Cardiac muscle cell (in vitro differentiated cells and primary cell): Measurements from ENCODE around the gene GASK1A. TPM values are rescaled to one million over a fixed set of nuclear protein-coding genes. Genes with fewer than 3 reads are reported as not detected.

Experiments used
- DNase-seq, 2 donors: peaks; one replicate each; pipeline versions ENCODE4 v3.0.0 to v3.0.0-alpha.2; 2010 to 2017; ENCODE audit warnings: low read depth in 1 of 2, low spot score in 1 of 2
- H3K27ac ChIP-seq: fragments of 200-600 bp; sonication (generic); 2 replicates; pipeline ENCODE4 v1.5.1; 2016
- H3K27me3 ChIP-seq: fragments of 200-600 bp; sonication (generic); 2 replicates; pipeline ENCODE4 v1.6.0; 2016; ENCODE audit warnings: control low read depth
- H3K36me3 ChIP-seq: fragments of 200-600 bp; sonication (generic); 2 replicates; pipeline ENCODE4 v1.5.1; 2016; ENCODE audit warnings: control low read depth
- H3K4me1 ChIP-seq: fragments of 200-600 bp; sonication (generic); 2 replicates; pipeline ENCODE4 v1.8.1; 2017; ENCODE audit warnings: low read depth, mild to moderate bottlenecking, mixed run types
- H3K4me3 ChIP-seq: fragments of 200-600 bp; sonication (generic); 2 replicates; pipeline ENCODE4 v1.5.1; 2016; ENCODE audit warnings: mild to moderate bottlenecking
- H3K9me3 ChIP-seq: fragments of 200-600 bp; sonication (generic); 2 replicates; pipeline ENCODE4 v1.5.1; 2017; ENCODE audit warnings: low read depth, mild to moderate bottlenecking, control low read depth
- CTCF ChIP-seq: IDR thresholded peaks from 2 replicates; pipeline ENCODE4 v1.5.1; 2012; ENCODE audit warnings: low read depth, mild to moderate bottlenecking, low read length
- polyA plus RNA-seq: library from polyadenylated mRNA; unstranded; fragments of >200 nt; fragmentation: Nextera tagmentation; extraction: Ambion mirVana; gene quantifications from 2 replicates; pipeline ENCODE4 v1.2.1, GENCODE V29; 2016
- total RNA-seq: library from RNA; depleted of rRNA; stranded (reverse); fragments of >200 nt; gene quantifications from 2 replicates; pipeline ENCODE4 v1.2.3, GENCODE V29; 2016

The GASK1A gene
- total and polyA plus RNA-seq, 2 experiments from 2014 or later: 0.66 to 0.80 TPM

- Histone ChIP-seq H3K27ac (no peak overlapping the region), H3K36me3 (no peaks in the 10 kb centered on the region), H3K27me3 (no peaks in the 10 kb centered on the region), H3K4me3 (no peak overlapping the region), H3K4me1 (no peaks in the 10 kb centered on the region), H3K9me3 (no peaks in the 10 kb centered on the region)
- DNase-seq: peak in 1 of 2 donors; percentile 46
- TF ChIP-seq CTCF: no peak
Observed at GRCh38 chr3:42991341-42992315, 12.5 kb downstream of the GASK1A start.

- Histone ChIP-seq H3K27me3 (no peaks in the 10 kb centered on the region), H3K36me3 (no peaks in the 10 kb centered on the region), H3K4me3 (no peak overlapping the region), H3K9me3 (no peaks in the 10 kb centered on the region), H3K27ac (no peak overlapping the region), H3K4me1 (no peaks in the 10 kb centered on the region)
- no peak for TF ChIP-seq CTCF
- DNase-seq: no peak
Observed at GRCh38 chr3:42994595-42994994, 15.5 kb downstream of the GASK1A start.

- H3K27me3 ChIP-seq: no peaks in the 10 kb centered on the region
- H3K4me3 ChIP-seq: no peak overlapping the region
- no peaks in the 10 kb centered on the region for H3K36me3 ChIP-seq
- no peak for DNase-seq
- H3K27ac ChIP-seq: no peak overlapping the region
- no peaks in the 10 kb centered on the region for H3K4me1 ChIP-seq
- no peaks in the 10 kb centered on the region for H3K9me3 ChIP-seq
- no peak for TF ChIP-seq CTCF
Observed at GRCh38 chr3:42996021-42996420, 16.9 kb downstream of the GASK1A start.

- Histone ChIP-seq H3K4me3 (no peak overlapping the region), H3K4me1 (no peaks in the 10 kb centered on the region), H3K27me3 (no peaks in the 10 kb centered on the region), H3K9me3 (no peaks in the 10 kb centered on the region), H3K27ac (no peak overlapping the region), H3K36me3 (no peaks in the 10 kb centered on the region)
- TF ChIP-seq CTCF: no peak
- no peak for DNase-seq
Observed at GRCh38 chr3:42996633-42997075, 17.5 kb downstream of the GASK1A start.

GRCh38 chr3:42999212-42999611, 20.1 kb downstream of the GASK1A start:
- H3K9me3 ChIP-seq: no peaks in the 10 kb centered on the region
- H3K27me3 ChIP-seq: no peaks in the 10 kb centered on the region
- H3K36me3 ChIP-seq: no peaks in the 10 kb centered on the region
- DNase-seq: peak in 1 of 2 donors; percentile 33
- H3K27ac ChIP-seq: no peak overlapping the region
- no peaks in the 10 kb centered on the region for H3K4me1 ChIP-seq
- TF ChIP-seq CTCF: no peak
- no peak overlapping the region for H3K4me3 ChIP-seq
